Psoas muscle (tissue), 8 donors: Measurements from ENCODE around the gene SEMA3G. TPM values are rescaled to one million over a fixed set of nuclear protein-coding genes. Genes with fewer than 3 reads are reported as not detected.

Experiments used
- ATAC-seq, 4 donors: fragments of 200-7000 bp; cut with Tn5 transposase; one replicate each; pipeline ENCODE4 v1.9.1; 2020; ENCODE audit warnings: moderate library complexity in 3 of 4, mild to moderate bottlenecking in 2 of 4
- DNase-seq, 2 donors: peaks; one replicate each; pipeline ENCODE4 v3.0.0-alpha.2; 2020
- H3K27ac ChIP-seq: fragments of 200-600 bp; one replicate; pipeline ENCODE4 v1.8.0; 2022
- H3K27me3 ChIP-seq, 3 donors: fragments of 200-600 bp in 1 of 3; one replicate each; pipeline versions ENCODE4 v1.6.1 to v1.8.0; 2013 to 2022; ENCODE audit warnings: low read length in 2 of 3, mild to moderate bottlenecking in 2 of 3, moderate library complexity in 1 of 3; ENCODE audit not compliant: insufficient read depth in 3 of 3
- H3K36me3 ChIP-seq, 2 donors: fragments of 200-600 bp in 1 of 2; one replicate each; pipeline versions ENCODE4 v1.6.1 to v1.8.0; 2013 to 2022; ENCODE audit warnings: low read depth in 1 of 2, mild to moderate bottlenecking in 1 of 2, moderate library complexity in 1 of 2; ENCODE audit not compliant: insufficient read depth in 1 of 2
- H3K4me1 ChIP-seq: fragments of 200-600 bp; one replicate; pipeline ENCODE4 v1.8.0; 2022
- H3K4me3 ChIP-seq: fragments of 200-600 bp; one replicate; pipeline ENCODE4 v1.8.0; 2022; ENCODE audit warnings: mild to moderate bottlenecking
- H3K9me3 ChIP-seq: fragments of 200-600 bp; one replicate; pipeline ENCODE4 v1.8.0; 2022
- WGBS, 3 donors: extraction: QIAGEN DNeasy Blood & Tissue Kit; methylation state at CpG; one replicate each; pipeline versions ENCODE4 v1.1.6 to v1.1.7; 2013; 5-methylcytosine and 5-hydroxymethylcytosine counted together
- intact Hi-C, 2 donors: fragments of 100-400 bp; cut with DNase I; formaldehyde crosslinking; loops; one replicate each; pipeline versions ENCODE4 v1.11.0 to v1.14.2; 2022
- polyA plus RNA-seq, 3 donors: library from polyadenylated mRNA; stranded (reverse); fragments of 200-250 nt; gene quantifications; one replicate each; pipeline ENCODE4 v1.2.3, GENCODE V29; 2013
- total RNA-seq, 4 donors: library from RNA; stranded (reverse); fragmentation: NEBNext Ultra II Directional in 2 of 4; extraction: Animal tissue kit (Norgen Biotek cat#: 25700) in 2 of 4; gene quantifications; one replicate each; pipeline versions ENCODE4 v1.2.1 to v1.2.4, GENCODE V29; 2021 to 2023
- TF ChIP-seq, protein P1 (sequence below): fragments of 200-600 bp; IDR thresholded peaks from one replicate; pipeline ENCODE4 v1.8.0; 2022; ENCODE audit warnings: antibody characterized with exemption
- donor health status: healthy with polysubstance abuse.
- donor health status: DM: no; HTN: no; CAD: no; lungs with moderate emphysema.
- donor health status: Bipolar disorder and iron deficiency.
- donor health status: healthy.
- donor health status: DM: yes; HTN: yes; CAD: no.
- donor health status: DM: no; HTN: no; CAD: no.
- donor health status: DM: no; HTN: no; CAD: no.
- donor health status: DM: yes; HTN: yes; CAD: no.

Gene SEMA3G
- total and polyA plus RNA-seq, 7 donors = 6.0 to 13.8 (median 6.5) TPM

DNA sequence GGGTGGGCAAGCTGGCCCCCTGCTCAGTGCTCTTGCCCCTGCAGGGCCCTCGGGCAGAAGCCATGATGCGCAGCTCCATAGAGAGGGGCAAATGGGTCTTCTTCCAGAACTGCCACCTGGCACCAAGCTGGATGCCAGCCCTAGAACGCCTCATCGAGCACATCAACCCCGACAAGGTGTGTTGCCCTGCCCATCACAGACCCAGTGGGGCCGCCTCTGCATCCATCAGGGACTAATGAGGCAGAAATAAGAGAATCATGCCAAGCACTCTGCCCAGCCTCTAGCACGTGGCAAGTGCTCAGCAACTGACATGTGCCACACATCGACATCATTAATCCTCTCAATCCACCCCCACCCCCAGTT lies 49.4 kb downstream of the SEMA3G start:
- H3K36me3 ChIP-seq = peaks cover 0 to 33% of the 10 kb centered on the region in 2 donors

DNA sequence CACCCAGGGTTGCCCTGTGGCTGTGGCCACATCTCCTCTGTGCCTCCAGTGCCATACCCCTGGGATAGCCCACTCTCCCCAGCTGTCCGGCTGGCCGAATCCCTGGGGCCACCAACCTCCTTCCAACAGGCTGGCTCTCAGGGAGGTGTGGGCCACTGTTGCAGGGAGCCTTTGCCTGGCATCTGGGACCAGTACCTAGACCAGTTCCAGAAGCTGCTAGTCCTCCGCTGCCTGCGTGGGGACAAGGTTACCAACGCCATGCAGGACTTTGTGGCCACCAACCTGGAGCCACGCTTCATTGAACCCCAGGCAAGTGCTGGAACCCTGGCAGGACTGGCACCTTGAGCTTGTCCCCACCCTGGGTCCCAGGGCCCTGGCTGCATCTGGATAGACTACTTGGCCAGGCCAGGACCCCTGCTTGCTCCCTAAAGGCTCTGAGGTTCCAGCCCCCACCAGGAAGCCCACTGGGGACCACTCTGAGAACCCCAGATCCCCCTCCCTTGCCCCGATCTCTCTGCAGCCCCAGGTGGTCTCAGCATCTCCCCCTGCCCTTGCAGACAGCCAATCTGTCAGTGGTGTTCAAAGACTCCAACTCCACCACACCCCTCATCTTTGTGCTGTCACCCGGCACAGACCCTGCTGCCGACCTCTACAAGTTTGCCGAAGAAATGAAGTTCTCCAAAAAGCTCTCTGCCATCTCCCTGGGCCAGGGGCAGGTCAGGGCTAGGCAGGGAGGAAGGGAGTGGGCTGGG lies 50.0 kb downstream of the SEMA3G start:
- H3K27ac ChIP-seq = no peak overlapping the region
- ATAC-seq (no peak), DNase-seq (peak; percentile 7 to 45)
- H3K27me3 ChIP-seq = no peaks in the 10 kb centered on the region
- intact Hi-C loops = no loop called here
- TF ChIP-seq, protein P1, sequence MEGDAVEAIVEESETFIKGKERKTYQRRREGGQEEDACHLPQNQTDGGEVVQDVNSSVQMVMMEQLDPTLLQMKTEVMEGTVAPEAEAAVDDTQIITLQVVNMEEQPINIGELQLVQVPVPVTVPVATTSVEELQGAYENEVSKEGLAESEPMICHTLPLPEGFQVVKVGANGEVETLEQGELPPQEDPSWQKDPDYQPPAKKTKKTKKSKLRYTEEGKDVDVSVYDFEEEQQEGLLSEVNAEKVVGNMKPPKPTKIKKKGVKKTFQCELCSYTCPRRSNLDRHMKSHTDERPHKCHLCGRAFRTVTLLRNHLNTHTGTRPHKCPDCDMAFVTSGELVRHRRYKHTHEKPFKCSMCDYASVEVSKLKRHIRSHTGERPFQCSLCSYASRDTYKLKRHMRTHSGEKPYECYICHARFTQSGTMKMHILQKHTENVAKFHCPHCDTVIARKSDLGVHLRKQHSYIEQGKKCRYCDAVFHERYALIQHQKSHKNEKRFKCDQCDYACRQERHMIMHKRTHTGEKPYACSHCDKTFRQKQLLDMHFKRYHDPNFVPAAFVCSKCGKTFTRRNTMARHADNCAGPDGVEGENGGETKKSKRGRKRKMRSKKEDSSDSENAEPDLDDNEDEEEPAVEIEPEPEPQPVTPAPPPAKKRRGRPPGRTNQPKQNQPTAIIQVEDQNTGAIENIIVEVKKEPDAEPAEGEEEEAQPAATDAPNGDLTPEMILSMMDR = no peak
- no peaks in the 10 kb centered on the region for H3K9me3 ChIP-seq
- 88 to 91% (median 88%) methylated on average over 10 of the region's 10 CpGs for WGBS, 3 donors
- H3K36me3 ChIP-seq = peaks cover 0 to 30% of the 10 kb centered on the region in 2 donors
- H3K4me3 ChIP-seq = no peak overlapping the region
- H3K4me1 ChIP-seq = no peaks in the 10 kb centered on the region

More for the DNA sequence above, 49.4 kb downstream of the SEMA3G start:
- Histone ChIP-seq H3K4me3 (no peak overlapping the region), H3K9me3 (no peaks in the 10 kb centered on the region), H3K27ac (no peak overlapping the region), H3K27me3 (no peaks in the 10 kb centered on the region), H3K4me1 (no peaks in the 10 kb centered on the region)
- ATAC-seq (no peak), DNase-seq (peak; percentile 2 to 41)
- TF ChIP-seq, protein P1 = no peak
- intact Hi-C loops = no loop called here
- 78 to 86% (median 82%) methylated on average over 8 of the region's 8 CpGs for WGBS, 3 donors

DNA sequence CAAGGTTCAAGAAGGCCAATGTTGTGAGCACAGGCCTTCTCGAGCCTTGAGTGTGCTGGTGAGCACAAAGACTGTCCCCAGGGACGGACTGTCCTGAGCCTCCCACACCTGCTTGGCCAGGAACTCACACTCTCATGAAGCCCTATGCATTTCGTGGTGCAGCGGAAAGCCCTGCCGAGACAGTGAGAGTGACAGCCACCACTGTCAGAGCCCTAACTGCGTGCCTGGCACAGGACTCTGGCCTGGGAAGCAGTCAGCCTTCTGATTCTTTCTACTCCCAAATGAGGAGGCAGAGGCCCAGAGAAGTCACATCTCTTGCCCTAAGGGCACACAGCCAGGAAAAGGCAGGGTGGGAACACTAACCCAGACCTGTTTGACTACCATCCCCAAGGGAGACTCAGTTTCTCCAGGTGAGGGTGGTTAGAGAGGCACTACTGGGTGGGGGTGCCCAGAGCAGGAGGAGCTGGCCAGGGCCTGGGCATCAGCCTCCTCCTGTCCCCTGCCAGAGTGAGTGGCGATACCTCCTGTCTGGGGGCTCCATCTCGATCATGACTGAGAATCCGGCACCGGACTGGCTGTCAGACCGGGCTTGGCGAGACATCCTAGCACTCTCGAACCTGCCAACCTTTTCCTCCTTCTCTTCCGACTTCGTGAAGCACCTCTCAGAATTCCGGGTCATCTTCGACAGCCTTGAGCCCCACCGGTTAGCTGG lies 50.8 kb downstream of the SEMA3G start:
- H3K4me3 ChIP-seq = no peak overlapping the region
- H3K27me3 ChIP-seq = no peaks in the 10 kb centered on the region
- WGBS, 3 donors = 86 to 91% (median 89%) methylated on average over 18 of the region's 18 CpGs
- TF ChIP-seq, protein P1 = no peak
- DNase-seq (peak; percentile 11 to 22), ATAC-seq (no peak)
- H3K4me1 ChIP-seq = no peaks in the 10 kb centered on the region
- no peak overlapping the region for H3K27ac ChIP-seq
- H3K9me3 ChIP-seq = no peaks in the 10 kb centered on the region
- H3K36me3 ChIP-seq = peaks cover 0 to 30% of the 10 kb centered on the region in 2 donors
- intact Hi-C loops = no loop called here

DNA sequence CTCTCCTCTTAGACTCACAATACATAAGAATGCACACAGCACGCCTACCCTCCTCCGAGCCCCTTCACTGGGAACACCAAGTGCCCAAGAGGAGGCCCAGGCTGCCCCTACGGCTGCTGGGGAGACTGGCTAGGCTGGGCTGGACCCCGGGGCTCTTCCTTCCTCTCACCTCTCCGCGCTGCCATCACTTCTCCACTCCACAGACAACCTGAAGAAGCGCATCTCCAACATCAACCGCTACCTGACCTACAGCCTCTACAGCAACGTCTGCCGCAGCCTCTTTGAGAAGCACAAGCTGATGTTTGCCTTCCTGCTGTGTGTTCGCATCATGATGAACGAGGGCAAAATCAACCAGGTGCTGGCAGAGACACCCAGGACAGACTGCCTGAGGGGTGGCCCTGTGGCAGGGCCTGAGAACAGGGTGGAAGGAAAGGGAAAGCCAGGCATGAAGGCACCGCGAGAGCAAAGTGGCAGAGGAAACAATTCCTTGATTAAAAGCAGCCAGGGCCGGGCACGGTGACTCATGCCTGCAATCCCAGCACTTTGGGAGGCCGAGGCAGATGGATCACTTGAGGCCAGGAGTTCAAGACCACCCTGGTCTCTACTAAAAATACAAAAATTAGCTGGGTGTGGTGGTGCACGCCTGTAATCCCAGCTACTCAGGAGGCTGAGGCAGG lies 51.6 kb downstream of the SEMA3G start:
- WGBS, 3 donors = 88 to 93% (median 90%) methylated on average over 18 of the region's 18 CpGs
- intact Hi-C loops = no loop called here
- peaks cover 0 to 39% of the 10 kb centered on the region in 2 donors for H3K36me3 ChIP-seq
- ATAC-seq = no peak
- no peaks in the 10 kb centered on the region for H3K27me3 ChIP-seq
- H3K4me1 ChIP-seq = no peaks in the 10 kb centered on the region
- H3K9me3 ChIP-seq = no peaks in the 10 kb centered on the region
- no peak overlapping the region for H3K27ac ChIP-seq
- H3K4me3 ChIP-seq = no peak overlapping the region
- peak; percentile 3 to 26 for DNase-seq
- TF ChIP-seq, protein P1 = no peak
